Embryonic facial prominence (tissue), 1 donor: ENCODE measurements around the gene C1orf115.
"Not testable (repeated sequence)": the region's sequence is repeated elsewhere in the genome, so short reads cannot be mapped to it uniquely, and the experiment has no call there.

Experiments
- DNase-seq: peaks from one replicate; pipeline ENCODE4 v3.0.0-alpha.2; 2016; ENCODE audit errors: extremely low spot score

Gene C1orf115

DNA sequence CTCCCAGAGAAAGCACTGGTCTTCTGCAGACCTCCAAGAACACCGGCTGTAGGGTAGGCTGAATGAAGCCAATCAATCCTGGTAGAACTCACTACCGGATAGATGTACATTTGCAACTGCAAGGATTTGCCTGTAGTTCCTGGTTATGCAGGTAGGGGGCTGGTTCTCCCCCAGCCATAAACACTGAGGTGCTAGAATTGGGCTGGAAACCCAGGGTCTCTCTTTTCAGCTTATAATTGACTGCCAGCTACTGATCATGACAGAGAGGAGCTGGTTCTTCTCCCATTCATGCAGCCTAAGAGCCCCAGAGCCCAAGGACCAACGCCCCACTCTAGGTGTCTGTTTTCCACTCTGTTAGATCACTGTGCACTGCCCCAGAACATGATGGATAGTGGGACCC lies 36.5 kb downstream of the C1orf115 start:
- no peak for DNase-seq

DNA sequence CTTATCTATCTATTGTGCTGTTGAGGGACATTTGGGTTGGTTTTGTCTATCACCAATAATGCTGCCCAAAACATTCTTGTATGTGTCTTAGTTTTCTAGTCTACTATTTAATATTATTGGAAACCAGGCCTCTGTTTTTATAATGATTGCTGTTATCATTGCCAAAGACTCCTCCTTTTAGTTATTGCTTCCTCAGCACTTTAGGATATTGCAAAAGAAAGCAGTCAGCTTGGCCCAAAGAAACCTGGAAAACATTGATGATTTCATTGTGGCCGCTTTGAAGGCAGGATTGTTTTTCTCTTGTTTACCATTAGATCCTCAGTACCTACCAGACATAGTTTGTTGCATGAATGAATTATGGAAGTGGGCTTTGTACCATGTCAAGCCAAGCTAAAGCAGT lies 37.4 kb downstream of the C1orf115 start:
- no peak for DNase-seq

DNA sequence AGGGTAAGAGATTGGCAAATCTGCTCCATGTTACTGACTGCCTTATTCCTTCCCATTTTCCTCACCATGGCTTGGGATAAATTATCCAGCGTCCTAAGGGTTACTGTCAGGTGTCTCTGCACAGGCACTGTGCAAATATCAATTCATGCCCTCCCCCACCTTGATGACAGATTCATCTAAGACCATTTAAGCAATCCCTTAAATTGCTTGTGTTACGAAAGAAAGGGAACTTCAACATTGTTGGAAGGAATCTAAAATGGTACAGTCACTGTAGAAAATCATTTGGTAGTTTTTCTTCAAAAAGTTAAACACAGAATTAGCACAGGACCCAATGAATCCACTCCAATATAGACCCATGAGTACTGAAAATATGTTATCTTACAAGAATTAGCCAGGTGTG lies 40.3 kb downstream of the C1orf115 start:
- DNase-seq = no peak

DNA sequence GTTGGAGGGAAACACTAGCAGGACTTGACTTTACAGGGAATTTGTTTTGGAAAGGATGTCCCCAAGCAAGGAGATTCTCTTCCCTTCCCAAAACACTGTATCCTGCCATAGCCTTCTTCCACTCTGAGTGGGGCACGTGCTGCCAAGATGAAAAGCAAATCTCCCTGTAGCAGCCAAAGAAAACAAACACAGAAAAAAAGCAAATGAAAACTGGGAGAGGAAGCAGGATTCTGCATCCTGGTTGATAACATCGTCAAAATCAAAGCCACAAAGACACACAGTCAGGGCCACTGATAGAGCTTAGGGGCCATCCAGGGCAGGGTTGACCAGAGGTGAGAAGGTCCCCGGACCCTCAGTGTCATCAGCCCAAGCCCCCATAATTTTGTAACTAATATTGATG lies 42.0 kb downstream of the C1orf115 start:
- DNase-seq = no peak

DNA sequence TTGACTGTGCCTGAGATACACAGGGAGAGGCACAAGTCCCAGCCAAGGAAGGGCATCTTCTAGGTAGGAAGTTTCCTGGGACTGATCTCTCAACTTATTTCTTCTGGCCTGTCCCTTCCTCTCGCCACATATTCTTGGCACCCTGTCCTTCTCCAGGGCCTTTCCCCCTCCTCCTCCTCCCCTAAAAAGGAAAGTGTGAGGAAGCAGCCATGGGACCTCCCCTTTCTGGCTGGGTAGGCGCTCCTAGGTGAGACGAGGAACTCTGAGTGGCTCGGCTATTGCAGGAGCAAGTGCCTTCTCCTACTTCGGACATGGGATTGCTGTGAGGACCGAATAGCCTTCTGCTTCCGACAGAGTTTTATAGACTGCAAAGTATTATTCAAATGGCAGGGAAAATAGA lies 42.5 kb downstream of the C1orf115 start:
- no peak for DNase-seq

DNA sequence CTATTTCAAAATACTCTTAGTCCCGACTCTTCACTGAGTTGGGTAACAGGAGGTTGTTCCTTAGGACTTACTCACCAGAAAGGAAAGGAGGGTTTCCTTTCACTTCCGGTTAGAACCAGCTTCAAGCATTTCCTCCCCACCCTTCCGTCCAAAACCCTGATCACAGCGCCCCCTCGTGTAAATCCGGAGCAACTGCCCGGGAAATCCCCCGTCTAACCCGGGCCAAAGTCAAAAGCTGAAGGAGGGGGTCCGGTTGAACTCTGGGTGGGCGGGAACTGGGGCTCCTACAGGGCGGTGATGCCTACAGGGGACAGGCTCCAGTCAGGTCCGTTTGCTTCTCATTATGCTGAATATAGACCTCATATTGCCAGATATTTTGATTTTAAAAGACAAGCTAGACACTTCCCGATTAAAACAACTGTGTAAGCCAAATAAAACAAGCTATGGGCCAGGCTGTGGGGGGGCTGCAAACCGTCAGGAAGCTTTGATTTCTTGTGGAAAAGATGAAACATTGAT lies 43.0 kb downstream of the C1orf115 start:
- no peak for DNase-seq

DNA sequence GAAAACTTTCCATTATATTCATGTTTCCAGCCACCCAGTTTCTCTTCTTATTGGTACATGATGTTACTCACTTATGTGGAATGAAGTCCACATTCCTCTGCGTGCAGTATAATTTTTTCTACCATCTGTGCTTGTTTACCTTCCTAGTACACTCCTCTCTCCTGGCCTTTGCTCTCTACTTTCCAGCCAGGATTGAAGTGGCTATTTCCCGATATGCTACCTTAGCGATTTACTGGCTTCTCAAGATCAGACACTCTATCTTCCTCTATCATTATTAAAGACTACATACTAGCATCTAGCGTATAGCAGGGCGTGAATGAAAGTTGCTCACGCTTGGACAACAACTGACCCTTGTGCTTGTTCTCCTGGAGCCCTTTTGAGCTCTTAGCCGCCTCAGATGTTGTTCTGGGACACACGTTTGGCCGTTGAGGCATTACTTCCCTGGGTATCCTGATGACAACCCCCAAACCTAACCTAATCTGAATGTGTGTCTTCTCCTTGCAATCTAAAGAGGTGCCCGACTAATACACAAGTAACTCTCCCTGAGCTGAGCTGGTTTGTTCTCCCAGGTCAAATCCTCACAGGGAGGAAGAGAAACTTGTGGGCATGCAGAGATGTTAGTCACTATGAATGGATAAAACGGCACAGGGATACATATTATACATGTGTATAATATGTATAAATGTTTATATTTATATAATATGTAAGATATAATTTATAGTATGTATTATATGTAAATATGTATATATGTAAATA lies 44.6 kb downstream of the C1orf115 start:
- no peak for DNase-seq

DNA sequence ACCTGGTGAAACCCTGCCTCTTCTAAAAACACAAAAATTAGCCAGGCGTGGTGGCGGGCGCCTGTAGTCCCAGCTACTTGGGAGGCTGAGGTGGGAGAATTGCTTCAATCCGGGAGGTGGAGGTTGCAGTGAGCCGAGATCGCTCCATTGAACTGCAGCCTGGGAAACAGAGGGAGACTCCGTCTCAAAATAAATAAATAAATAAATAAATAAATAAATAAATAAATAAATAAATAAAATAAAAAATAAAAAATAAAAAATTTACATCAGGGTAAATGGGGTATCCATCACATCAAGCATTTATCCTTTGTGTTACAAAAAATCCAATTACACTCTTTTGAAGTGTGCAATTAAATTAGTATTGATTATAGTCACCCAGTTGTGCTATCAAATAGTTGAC lies 46.1 kb downstream of the C1orf115 start:
- DNase-seq = not testable (repeated sequence)

DNA sequence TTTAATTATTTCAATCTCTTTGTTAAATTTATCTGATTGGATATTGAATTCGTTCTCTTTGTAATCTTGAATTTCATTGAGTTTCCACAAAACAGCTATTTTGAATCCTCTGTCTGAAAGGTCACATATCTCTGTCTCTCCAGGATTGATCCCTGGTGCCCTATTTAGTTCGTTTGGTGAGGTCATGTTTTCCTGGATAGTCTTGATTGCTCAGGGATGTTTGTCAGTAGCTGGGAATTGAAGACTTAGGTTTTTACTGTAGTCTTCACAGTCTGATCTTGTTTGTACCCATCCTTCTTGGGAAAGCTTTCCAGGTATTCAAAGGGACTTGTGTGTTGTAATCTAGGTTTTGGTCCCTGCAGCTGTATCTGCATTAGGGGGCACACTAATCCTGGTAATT lies 51.2 kb downstream of the C1orf115 start:
- DNase-seq = no peak

DNA sequence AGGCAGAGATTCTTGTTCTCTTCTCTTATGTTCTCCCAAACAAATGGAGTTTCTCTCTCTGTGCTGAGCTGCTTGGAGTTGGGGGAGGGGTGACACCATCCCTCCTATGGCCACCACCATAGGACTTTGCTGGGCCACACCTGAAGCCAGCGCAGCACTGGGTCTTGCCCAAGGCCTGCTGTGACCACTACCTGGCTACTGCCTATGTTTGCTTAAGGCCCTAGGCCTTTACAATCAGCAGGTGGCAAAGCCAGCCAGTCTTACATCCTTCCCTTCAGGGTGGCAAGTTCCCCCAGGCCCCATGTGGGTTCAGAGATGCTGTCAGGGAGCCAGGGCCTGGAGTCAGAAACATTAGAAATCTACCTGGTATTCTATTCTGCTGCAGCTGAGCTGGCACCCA lies 51.7 kb downstream of the C1orf115 start:
- DNase-seq = no peak

DNA sequence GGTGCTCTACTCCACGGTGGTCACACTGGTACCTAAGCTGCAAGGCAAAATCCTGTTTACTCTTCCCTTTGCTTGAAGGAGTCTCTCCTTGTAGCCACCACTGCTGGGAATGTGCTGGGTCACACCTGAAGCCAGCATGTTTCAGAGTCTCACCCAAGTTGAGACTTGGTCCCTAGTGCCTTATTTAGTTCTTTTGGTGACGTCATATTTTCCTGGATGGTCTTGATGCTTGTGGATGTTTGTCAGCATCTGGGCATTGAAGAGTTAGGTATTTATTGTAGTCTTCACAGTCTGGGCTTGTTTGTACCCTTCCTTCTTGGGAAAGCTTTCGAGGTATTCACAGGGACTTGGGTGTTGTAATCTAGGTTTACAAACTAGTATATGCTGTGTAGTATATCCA lies 52.4 kb downstream of the C1orf115 start:
- DNase-seq = no peak

DNA sequence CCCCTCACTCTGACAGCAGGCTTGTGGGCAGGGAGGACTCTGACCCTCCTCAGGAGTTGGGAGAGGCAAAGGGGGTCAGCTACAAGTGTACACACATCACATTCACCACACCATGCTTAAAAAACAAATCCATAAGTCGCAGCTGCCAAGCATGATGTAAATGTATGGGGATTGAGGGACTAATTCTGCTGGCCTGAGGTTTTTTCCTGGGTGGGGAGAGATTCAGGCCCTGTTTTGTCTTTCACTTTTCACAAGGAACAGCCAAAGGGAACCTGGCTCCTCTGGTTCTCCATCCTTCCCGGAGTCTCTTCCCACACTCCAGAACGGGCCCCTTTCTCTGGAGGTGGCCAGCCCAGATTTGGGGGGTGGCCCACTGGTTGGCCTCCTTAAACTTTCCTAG lies 56.7 kb downstream of the C1orf115 start:
- no peak for DNase-seq

DNA sequence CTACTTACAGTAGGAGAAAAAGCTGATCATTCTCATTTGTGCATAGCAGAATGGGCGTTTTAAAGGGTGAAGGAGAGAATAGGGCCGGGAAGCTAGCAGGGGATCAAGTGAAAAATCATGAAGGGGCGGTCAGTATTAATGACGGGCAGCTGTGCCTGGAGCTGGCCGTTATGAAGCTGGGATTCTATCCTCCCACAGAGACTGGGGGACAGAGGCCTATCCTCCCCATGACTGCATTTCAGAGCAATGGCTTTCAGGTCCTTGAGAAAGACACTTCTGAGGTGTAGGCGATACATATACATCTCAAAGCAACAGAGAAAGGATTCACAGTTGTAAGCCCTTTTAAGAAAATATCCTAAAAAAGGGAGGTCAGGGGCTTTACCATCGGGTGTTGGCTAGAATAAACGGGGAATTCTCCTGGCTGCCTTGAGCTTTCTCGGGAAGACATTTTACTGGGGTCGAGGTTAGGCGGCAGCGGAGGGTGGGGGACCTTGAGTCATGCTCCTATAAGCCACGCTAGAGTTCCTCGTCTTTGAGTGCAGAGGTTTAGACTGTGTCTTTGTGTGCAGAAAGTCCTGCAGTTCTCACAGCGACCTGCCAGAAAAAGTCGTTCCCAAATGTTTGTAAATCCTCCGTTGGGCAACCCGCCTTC lies 57.4 kb downstream of the C1orf115 start:
- no peak for DNase-seq

DNA sequence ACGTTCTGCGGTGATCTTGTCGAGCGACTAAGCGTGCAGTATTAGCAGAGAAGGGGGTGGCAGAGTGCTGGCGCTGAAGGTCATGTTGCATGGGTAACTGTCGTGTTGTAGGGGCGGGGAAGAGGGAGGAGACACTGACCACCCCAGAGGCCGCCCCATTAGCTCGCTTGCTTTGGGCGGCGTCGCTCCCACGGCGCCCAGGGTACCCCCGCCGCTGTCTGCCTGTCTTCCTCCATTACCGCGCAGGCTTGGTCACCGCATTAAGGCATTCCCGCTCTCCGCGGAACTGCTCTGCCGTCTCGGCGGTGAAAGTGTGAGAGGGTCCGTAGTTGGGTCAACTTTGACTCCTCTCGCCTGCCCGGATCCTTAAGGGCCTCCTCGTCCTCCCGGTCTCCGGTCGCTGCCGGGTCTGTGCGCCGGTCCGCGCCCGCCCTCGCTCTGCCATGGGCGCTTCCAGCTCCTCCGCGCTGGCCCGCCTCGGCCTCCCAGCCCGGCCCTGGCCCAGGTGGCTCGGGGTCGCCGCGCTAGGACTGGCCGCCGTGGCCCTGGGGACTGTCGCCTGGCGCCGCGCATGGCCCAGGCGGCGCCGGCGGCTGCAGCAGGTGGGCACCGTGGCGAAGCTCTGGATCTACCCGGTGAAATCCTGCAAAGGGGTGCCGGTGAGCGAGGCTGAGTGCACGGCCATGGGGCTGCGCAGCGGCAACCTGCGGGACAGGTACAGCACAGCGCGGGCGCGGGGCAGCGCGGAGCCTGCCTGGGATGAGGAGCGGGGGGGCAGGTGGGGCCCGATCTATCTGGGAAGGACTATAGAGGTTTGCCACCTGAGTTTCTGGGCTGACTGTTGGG lies 58.1 kb downstream of the C1orf115 start, which contains the start of gene MTARC2:
MTARC2 (plus strand) TSS at position 234 of the 846 bp plus-strand sequence; CDS start at position 444, 210 bp downstream.
- no peak for DNase-seq
